Sciatic nerve (tissue), 2 donors: Measurements from ENCODE around the gene PLCB2. TPM values are rescaled to one million over a fixed set of nuclear protein-coding genes. Genes with fewer than 3 reads are reported as not detected.
A peak's percentile ranks its signal among the peaks of the same experiment; 100 is the strongest.

Source experiments
- ATAC-seq: fragments of 200-7000 bp; cut with Tn5 transposase; one replicate; pipeline ENCODE4 v1.9.1; 2020; ENCODE audit warnings: mild to moderate bottlenecking, moderate library complexity
- DNase-seq: peaks from one replicate; pipeline ENCODE4 v3.0.0-alpha.2; 2020; ENCODE audit warnings: low spot score
- intact Hi-C: fragments of 100-400 bp; cut with DNase I; formaldehyde crosslinking; loops from one replicate; pipeline ENCODE4 v1.14.2; 2022
- total RNA-seq: library from RNA; stranded (reverse); fragmentation: NEBNext Ultra II Directional; extraction: Animal tissue kit (Norgen Biotek cat#: 25700); gene quantifications from one replicate; pipeline ENCODE4 v1.2.1, GENCODE V29; 2021
- donor health status: DM: no; HTN: no; CAD: no.
- donor health status: DM: no; HTN: no; CAD: no.

The PLCB2 gene
- total RNA-seq, 1 donor from 2014 or later, result 43.4 TPM

DNA sequence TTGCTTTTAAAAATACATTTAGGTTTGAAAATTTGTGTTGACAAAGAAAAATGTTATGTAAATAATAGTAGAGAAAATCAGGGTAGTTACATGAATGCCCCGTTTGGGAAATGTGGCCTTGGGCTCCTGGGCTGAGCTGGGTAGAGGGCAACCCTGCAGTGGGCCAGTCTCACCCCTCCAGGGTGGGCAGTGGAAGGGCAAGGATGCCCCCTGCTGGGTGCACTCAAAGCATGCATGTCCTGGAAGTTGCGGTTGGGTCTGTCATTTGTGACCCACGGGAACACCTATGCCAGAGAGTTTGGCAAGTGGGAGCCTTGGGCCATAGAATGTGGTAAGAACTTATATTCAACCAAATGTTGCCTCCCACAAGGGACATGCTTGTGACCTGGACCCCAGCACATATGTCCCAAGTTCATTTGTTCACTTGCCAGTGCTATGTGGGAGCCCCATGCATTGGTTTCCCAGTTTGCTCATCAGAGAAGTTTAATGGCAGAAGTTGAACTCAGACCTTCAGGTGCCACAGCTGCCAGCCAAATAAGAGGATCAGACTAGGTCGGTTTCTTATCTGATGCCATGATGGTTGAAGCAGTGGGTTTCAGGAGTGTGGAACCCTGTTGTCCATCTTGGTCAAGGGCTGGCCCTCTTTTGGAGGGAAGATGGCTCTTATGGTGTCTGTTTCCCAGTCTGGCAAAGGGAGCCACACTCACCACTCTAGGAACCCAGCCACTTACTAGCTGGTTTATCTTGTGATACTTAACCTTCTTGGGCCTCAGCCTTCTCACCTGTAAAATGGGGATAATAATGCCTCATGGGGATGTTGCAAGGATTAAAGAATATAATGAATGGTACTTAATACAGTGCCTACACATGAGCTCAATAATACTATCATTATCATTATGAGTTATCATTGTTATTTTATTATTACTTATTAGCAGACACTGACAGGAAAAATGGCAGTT lies 2.5 kb upstream of the PLCB2 start:
- ATAC-seq, result peak; percentile 58
- DNase-seq, result no peak
- intact Hi-C loops, result no loop called here

- DNase-seq, result no peak
Measured at GRCh38 chr15:40309344-40309862, 1.7 kb upstream of the PLCB2 start.

GRCh38 chr15:40306908-40307307 lies 827 bp downstream of the PLCB2 start:
- intact Hi-C loops, result no loop called here
- ATAC-seq, result no peak
- no peak for DNase-seq

More at GRCh38 chr15:40309344-40309862, 1.7 kb upstream of the PLCB2 start:
- no peak for ATAC-seq
- intact Hi-C loops, result no loop called here

DNA sequence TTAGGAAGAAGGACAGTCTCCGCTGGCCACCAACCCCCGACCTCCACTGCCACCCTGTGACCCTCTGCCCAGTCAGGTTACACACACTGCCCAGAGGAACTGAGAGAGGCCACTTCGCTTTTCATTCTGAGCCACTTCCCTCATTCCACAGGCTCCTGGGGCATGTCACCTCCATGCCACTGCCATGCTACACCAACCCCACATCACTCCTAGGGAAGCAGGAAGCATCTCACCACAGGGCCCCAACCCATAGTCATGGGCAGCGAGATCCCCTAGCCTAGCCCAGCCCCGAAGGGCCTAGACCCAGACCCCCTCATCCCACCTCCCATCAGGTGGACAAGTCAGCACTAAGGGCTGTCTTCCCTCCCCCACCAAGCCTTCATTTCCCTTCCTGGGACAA lies 1.4 kb downstream of the PLCB2 start:
- DNase-seq, result no peak
- ATAC-seq, result peak; percentile 20
- intact Hi-C loops, result no loop called here

DNA sequence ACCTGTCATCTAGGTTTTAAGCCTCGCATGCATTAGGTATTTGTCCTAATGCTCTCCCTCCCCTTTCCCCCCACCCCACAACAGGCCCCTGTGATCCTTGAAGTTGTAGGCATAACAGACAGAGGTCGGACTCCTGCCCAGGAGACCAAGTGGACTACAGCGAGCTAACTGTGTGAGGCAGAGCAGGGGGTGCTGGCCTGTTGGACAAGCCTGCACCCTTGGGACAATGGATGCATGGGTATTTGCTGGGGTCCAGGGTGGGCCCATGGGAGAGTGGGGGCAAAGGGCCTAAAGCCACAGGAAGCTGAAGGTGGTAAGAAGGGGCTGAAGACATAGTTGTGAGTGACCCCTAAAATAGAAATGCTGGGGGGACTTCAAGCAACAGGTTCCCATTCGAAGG lies 2.5 kb downstream of the PLCB2 start:
- ATAC-seq (no peak), DNase-seq (no peak)
- intact Hi-C loops, result no loop called here

DNA sequence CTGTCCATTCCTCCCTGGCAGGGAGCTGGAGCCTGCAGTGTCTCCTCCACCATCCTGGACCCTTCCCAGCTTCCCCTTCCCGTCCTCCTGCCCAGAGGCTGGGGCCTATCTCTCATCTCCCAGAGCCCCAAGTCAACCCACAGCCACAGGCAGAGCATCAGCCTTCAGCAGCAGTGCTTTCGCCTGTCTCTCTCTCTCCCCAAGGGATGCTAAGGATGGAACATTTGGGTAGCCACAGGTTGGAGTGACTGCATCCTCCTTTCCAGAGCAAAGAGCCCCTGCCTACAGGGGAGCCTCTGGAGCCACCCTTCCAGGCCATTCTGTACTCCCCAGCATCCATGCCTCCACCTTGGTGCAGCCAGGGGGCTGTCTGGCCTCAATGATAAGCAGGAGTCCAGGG lies 4.2 kb downstream of the PLCB2 start:
- DNase-seq (no peak), ATAC-seq (no peak)
- intact Hi-C loops, result no loop called here

- ATAC-seq, result no peak
- no peak for DNase-seq
- intact Hi-C loops, result no loop called here
Measured at GRCh38 chr15:40302981-40303380, 4.8 kb downstream of the PLCB2 start.

DNA sequence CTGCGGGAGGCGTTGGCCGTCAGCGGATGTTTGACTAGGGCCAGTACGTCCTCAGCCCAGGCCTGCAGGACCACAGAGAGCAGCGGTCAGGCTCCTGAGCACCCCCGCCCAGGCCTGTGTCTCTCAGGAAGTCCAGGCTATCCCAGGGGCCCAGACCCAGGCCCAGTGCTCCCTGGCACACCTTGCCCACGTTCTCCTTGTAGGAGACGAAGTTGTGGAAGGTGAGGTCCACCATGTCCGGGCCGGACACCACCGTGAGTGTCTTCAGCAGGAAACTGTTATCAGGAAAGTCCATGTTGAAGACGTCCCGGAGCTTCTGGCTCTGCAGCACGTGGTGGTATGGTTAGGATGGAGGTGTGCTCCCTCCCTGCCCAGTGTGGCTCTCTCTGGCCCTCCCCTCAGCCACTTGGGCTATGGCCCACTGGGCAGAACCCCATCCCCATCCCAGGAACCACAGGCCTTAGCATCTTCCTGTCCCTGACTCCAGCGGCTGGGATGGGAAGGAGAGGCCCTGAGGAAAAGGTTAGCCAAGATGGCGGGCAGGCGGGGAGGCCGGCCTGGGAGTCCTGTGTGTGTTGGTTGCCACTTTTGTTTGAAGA lies 5.3 kb downstream of the PLCB2 start:
- DNase-seq, result no peak
- intact Hi-C loops, result no loop called here
- no peak for ATAC-seq

DNA sequence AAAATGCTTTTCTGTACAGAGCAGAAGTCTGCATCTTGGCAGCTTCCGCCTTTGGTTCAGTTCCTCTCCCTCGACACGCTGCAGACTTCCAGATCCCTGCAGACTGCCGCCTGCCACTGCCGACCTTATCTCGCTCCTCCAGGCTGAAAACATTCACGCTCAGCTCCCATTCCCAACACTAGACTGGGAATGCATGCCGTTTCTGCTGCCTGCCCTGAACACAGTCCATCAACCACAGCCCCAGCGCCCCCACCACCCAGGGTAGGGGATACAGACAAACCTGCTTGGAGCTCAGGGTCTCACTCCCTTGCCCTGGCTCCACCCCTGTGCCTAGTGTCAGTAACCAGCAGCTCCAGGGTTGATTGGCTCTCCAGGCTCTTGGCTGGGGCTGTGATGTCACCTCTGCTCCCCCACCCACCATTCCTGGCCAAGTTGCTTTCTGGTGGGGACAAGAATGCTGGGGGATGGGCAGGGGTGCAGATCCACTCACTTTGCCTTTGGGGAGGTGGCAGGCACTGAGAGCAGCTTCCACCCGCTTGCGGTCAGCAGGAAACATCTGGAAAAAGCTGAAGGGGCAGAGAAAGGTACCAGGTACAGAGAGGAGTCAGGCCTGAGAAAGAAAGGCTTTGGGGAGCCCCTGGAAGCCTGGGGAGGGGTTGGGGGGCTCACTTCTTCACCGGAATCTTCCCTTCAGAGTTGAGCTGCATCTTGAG lies 6.1 kb downstream of the PLCB2 start:
- intact Hi-C loops, result no loop called here

DNA sequence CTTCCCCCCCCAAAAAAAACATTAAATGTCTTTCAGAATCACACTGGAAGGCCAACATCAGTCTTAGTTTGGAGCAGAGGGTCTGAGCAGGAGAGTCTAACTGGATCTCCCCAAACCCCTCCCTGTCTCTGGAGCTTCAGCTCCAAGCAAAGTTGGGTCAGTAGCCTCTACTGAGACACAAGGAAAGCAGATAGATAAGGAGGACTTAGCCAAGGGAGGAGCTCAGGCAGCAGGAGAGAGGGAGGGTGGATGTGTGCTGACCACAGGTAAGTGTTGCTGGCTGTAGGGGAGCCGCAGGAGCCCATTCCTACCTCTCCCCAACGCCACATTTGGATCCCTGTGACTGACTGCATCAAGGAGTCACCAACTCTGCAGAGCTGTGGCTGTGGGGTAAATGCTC lies 7.0 kb downstream of the PLCB2 start:
- ATAC-seq, result no peak
- DNase-seq, result no peak
- intact Hi-C loops, result no loop called here

More for the DNA sequence above, 6.1 kb downstream of the PLCB2 start:
- DNase-seq, result no peak
- ATAC-seq, result no peak

DNA sequence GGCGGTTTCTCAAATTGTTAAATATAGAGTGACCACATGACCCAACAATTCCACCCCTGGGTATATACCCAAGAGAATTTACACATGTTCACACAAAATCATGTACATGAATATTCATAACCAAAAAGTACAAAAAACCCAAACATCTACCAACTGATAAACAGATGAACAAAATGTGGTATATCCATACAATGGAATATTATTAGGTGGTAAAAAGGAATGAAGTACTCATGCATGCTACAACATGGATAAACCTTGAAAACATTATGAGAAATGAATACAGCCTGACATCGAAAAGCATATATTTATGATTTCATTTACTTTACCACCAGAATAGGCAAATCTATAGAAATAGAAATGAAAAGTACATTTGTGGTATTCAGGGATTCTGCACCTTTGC lies 7.4 kb downstream of the PLCB2 start:
- no peak for DNase-seq
- ATAC-seq, result no peak
- intact Hi-C loops, result no loop called here

DNA sequence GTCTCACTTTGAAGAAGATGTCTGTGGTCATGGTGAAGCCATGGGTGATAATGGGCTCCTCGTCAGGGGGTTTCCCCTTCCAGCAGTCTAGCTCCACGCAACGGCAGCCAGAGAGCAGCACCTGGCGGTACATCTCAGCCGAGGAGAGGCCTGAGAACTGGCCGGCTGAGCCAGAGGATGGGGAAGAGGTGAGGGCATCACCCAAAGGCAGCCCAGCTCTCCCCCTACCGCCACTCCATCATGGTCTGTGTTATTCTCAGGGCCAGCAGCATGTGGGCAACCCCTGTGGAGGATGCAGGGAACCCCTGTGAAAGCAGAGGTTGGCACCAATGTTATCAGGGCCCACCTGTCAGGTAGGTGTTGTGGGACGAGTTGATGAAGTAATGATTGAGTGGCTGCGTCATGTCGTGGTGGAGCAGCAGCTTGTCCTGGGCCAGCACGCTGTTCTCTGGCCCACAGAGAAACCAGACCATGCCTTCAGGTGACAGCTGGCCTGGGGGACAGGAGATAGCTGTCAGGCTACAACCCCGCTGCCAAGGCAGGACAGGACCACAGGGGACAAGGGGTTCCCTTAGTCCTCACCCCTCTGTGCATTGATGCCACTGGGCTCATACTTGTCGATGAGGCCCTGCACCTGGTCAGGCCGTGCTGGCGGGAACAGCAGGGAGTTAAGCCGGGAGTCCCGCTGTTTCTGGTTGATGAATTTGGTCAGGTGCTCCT lies 9.4 kb downstream of the PLCB2 start:
- DNase-seq, result no peak
- no peak for ATAC-seq
- intact Hi-C loops, result no loop called here

- DNase-seq (no peak), ATAC-seq (no peak)
- intact Hi-C loops, result no loop called here
Measured at GRCh38 chr15:40297356-40297755, 10.4 kb downstream of the PLCB2 start.

- intact Hi-C loops, result no loop called here
- DNase-seq (no peak), ATAC-seq (no peak)
Measured at GRCh38 chr15:40296561-40297230, 11.0 kb downstream of the PLCB2 start.

DNA sequence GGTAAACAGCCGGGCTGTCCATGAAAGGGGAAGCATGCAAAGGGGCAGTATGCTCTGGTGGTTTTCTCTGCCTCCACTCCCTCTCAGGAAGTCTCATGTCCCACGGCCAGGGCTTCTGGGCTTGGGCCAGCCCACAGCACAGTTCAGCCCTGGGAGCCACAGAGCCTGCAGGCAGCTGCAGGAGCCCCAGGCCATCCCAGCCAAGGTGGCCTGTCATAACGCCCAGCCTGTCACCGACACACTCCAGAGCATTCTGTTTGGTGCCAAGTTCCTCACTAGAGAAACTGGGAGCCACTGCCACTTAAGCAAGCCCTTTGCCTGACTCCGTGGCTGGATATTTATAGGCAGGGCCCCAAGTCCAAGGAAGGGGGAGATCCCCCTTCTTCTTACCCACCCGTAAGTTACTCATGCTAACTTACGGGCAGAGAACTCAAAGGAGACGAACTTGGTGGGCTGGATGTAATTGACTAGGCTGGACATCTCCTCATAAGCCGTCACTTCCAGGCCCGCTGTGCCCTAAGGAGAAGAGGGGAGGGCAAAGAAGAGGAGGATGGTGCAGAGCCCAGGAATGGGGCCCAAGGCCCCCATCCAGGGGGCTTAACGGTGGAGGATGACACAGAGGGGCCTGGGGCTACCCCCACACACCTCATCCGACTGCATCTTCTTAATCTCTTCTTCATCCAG lies 11.7 kb downstream of the PLCB2 start:
- intact Hi-C loops, result no loop called here
- ATAC-seq, result no peak
- DNase-seq, result no peak

DNA sequence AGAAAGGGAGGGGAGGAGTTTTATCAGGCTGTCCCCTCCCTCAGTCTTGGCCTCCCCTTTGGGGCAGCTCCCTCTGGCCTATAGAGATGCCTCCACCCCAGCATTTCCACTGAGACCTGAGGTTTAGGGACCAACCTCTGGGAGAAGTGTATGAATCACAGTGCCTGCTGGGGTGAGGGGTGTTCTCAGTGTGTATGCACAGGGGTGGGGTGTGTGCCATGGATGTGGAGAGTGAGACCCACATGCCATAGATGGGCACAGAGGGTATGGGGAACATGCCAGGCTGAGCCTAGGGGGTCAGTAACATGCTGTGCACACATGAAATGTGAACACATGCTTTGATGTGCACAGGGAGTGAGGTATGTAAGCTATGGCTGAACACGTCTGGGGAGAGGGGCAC lies 12.4 kb downstream of the PLCB2 start:
- ATAC-seq (no peak), DNase-seq (no peak)
- intact Hi-C loops, result no loop called here

GRCh38 chr15:40293905-40294895 lies 13.5 kb downstream of the PLCB2 start:
- intact Hi-C loops, result no loop called here
- DNase-seq, result no peak
- no peak for ATAC-seq
